ENCODE data around the gene EML6.

EML6 gene

DNA sequence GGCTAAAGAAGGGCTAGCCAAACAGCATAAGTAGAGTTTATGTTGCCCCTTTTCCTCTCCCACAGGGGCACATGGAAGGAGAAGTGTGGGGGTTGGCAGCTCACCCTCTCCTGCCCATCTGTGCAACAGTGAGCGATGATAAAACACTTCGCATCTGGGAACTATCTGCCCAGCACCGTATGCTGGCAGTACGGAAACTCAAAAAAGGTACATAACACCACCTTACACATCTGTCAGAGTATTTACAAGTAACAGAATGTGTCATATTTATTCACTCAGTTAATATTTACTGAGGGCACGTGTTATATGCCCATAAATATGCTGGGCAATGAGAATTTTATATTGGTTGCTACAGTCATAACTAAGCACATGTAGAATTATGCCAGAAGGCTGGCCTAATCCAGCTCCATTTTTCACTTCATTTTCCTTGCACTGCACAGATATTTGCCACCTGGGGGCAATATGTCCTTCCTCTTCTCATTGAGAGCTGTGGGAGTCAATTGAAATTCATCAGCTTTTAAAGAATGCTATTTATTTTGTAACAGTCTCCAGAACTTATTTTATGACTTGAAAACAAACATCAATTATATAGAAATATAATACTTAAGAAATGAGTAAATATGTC is 176.2 kb downstream of the EML6 start:
- peaks cover 6% of the 10 kb centered on the region for H3K9me3 ChIP-seq (ENCODE audit: control insufficient read depth, low read length)
- no peaks in the 10 kb centered on the region for H3K36me3 ChIP-seq (ENCODE audit: control insufficient read depth, insufficient read depth, low read length)
- peaks cover 12% of the 10 kb centered on the region for H3K4me1 ChIP-seq (ENCODE audit: control insufficient read depth, insufficient read depth, low read length, poor library complexity, severe bottlenecking)
- H3K4me3 ChIP-seq (ENCODE audit: extremely low read depth, insufficient read depth, low read length, poor library complexity, severe bottlenecking): no peak overlapping the region
- WGBS, 2 experiments (ENCODE audit: insufficient coverage in 2 of 2): 100% methylated on average over 4 of the region's 5 CpGs; no CpG with 5 or more reads in 1 of the 2 experiments
- H3K27ac ChIP-seq (ENCODE audit: low read depth, low read length, severe bottlenecking): no peak overlapping the region

DNA sequence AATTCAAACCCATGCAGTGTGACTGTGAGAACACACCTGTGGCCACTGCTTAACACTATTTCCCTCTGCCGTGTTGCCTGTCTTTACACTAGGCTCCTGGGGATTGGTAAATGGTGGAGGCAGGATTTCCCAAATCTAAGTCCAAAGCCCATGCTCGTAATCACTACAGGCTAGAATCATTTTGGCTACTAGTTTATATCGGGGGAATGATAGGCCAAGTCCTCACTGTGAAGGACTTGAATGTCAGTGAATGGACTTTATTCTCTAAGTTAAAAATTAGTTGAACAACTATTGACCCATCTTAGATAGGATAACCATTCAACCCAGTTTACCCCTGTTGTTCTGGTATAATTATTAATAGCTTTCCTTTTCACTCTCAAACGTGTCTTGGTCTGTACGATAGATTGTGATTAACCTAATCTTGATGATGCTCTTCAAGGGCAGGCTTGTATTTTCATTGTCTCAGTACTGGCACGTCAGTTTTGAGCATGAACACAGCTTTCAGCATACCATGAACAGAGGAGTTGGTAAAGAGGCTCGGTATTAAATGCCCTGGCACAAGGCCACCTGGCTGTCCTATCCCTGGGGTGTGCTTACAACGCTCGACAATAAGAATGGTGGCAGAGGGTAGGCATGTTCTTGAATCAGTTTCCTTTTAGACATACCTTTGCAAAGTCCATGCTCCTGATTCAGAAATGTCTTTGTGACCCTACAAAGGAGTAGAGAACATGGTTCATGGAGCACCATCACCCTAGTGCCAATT is 177.9 kb downstream of the EML6 start:
- no peaks in the 10 kb centered on the region for H3K9me3 ChIP-seq (ENCODE audit: control insufficient read depth, low read length)
- H3K4me1 ChIP-seq (ENCODE audit: control insufficient read depth, insufficient read depth, low read length, poor library complexity, severe bottlenecking): peaks cover 12% of the 10 kb centered on the region
- H3K27ac ChIP-seq (ENCODE audit: low read depth, low read length, severe bottlenecking): no peak overlapping the region
- WGBS, 2 experiments (ENCODE audit: insufficient coverage in 2 of 2): 96 to 98% methylated on average over 3 to 8 of the region's 9 CpGs
- H3K36me3 ChIP-seq (ENCODE audit: control insufficient read depth, insufficient read depth, low read length): no peaks in the 10 kb centered on the region
- no peak overlapping the region for H3K4me3 ChIP-seq (ENCODE audit: extremely low read depth, insufficient read depth, low read length, poor library complexity, severe bottlenecking)

DNA sequence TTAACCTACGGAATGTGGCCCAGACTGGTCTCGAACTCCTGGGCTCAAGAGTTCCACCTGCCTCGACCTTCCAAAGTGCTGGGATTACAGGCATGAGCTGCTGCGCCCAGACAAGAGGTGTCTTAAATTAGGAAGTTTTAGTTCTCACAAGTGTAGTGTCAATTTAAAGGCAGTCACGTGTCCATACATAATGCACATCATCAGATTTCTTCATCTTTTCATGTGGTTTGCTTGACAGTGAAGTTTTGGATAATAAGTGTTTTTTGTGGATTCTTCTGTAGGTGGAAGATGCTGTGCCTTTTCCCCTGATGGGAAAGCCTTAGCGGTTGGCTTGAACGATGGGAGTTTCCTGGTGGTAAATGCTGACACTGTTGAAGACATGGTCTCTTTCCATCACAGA is 179.3 kb downstream of the EML6 start:
- Histone ChIP-seq H3K9me3 (ENCODE audit: control insufficient read depth, low read length) (no peaks in the 10 kb centered on the region), H3K4me1 (ENCODE audit: control insufficient read depth, insufficient read depth, low read length, poor library complexity, severe bottlenecking) (peaks cover 12% of the 10 kb centered on the region), H3K27ac (ENCODE audit: low read depth, low read length, severe bottlenecking) (no peak overlapping the region), H3K4me3 (ENCODE audit: extremely low read depth, insufficient read depth, low read length, poor library complexity, severe bottlenecking) (no peak overlapping the region), H3K36me3 (ENCODE audit: control insufficient read depth, insufficient read depth, low read length) (no peaks in the 10 kb centered on the region)
- 92 to 94% methylated on average over 3 to 5 of the region's 7 CpGs for WGBS, 2 experiments (ENCODE audit: insufficient coverage in 2 of 2)

GRCh38 chr2:54903736-54904554 is 180.5 kb downstream of the EML6 start:
- Histone ChIP-seq H3K27ac (ENCODE audit: low read depth, low read length, severe bottlenecking) (peak overlapping the region; percentile 13), H3K9me3 (ENCODE audit: control insufficient read depth, low read length) (no peaks in the 10 kb centered on the region), H3K4me3 (ENCODE audit: extremely low read depth, insufficient read depth, low read length, poor library complexity, severe bottlenecking) (no peak overlapping the region), H3K36me3 (ENCODE audit: control insufficient read depth, insufficient read depth, low read length) (no peaks in the 10 kb centered on the region), H3K4me1 (ENCODE audit: control insufficient read depth, insufficient read depth, low read length, poor library complexity, severe bottlenecking) (peaks cover 12% of the 10 kb centered on the region)
- 84 to 90% methylated on average over 8 to 9 of the region's 9 CpGs for WGBS, 2 experiments (ENCODE audit: insufficient coverage in 2 of 2)

DNA sequence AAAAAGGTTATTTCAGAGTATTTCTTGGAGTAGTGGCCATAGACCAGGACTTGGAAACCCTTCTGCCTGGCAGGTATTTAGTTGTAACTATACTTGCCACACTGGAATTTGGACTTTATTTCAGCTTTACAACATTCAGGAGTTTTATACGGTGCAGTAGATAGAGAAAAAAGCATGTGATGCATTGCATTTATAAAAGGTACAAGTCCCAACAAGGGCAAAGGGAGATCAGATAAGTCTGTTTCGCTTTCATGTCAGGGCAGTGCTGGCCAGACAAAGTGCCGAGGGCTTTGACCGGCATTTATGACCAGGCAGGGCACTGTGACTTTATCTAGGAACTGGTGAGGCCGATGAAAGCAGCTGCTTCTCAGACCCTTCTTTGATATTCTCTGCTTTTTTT is 181.4 kb downstream of the EML6 start:
- H3K4me1 ChIP-seq (ENCODE audit: control insufficient read depth, insufficient read depth, low read length, poor library complexity, severe bottlenecking): peaks cover 12% of the 10 kb centered on the region
- WGBS, 2 experiments (ENCODE audit: insufficient coverage in 2 of 2): 86 to 96% methylated on average over 4 to 5 of the region's 5 CpGs
- no peaks in the 10 kb centered on the region for H3K9me3 ChIP-seq (ENCODE audit: control insufficient read depth, low read length)
- no peak overlapping the region for H3K4me3 ChIP-seq (ENCODE audit: extremely low read depth, insufficient read depth, low read length, poor library complexity, severe bottlenecking)
- no peaks in the 10 kb centered on the region for H3K36me3 ChIP-seq (ENCODE audit: control insufficient read depth, insufficient read depth, low read length)
- no peak overlapping the region for H3K27ac ChIP-seq (ENCODE audit: low read depth, low read length, severe bottlenecking)

- H3K4me1 ChIP-seq (ENCODE audit: control insufficient read depth, insufficient read depth, low read length, poor library complexity, severe bottlenecking): peaks cover 12% of the 10 kb centered on the region
- 29 to 79% methylated on average over 1 to 3 of the region's 3 CpGs for WGBS, 2 experiments (ENCODE audit: insufficient coverage in 2 of 2)
- no peaks in the 10 kb centered on the region for H3K9me3 ChIP-seq (ENCODE audit: control insufficient read depth, low read length)
- no peak overlapping the region for H3K4me3 ChIP-seq (ENCODE audit: extremely low read depth, insufficient read depth, low read length, poor library complexity, severe bottlenecking)
- no peak overlapping the region for H3K27ac ChIP-seq (ENCODE audit: low read depth, low read length, severe bottlenecking)
- no peaks in the 10 kb centered on the region for H3K36me3 ChIP-seq (ENCODE audit: control insufficient read depth, insufficient read depth, low read length)
These were observed 183.3 kb downstream of the EML6 start for GRCh38 chr2:54906716-54907115.

DNA sequence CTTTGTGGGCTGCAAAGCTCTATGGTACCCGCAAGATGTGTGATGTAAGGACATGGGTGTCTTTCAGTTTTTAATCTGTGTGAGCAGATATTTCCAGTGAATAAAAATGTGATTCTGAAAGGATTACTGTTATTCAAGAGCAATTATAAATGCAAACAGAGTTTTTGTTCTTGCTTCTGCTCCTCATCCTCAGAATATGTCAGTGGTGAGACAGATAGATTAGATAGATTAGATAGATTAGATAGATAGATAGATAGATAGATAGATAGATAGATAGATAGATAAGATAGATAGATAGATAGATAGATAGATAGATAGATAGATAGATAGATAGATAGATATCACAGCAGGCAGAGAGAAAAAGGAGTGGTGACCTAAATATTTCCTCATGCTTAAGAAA is 184.2 kb downstream of the EML6 start:
- H3K9me3 ChIP-seq (ENCODE audit: control insufficient read depth, low read length): no peaks in the 10 kb centered on the region
- WGBS, 2 experiments (ENCODE audit: insufficient coverage in 2 of 2): 88 to 100% methylated on average over 1 of the region's 1 CpG
- no peak overlapping the region for H3K4me3 ChIP-seq (ENCODE audit: extremely low read depth, insufficient read depth, low read length, poor library complexity, severe bottlenecking)
- no peak overlapping the region for H3K27ac ChIP-seq (ENCODE audit: low read depth, low read length, severe bottlenecking)
- peaks cover 12% of the 10 kb centered on the region for H3K4me1 ChIP-seq (ENCODE audit: control insufficient read depth, insufficient read depth, low read length, poor library complexity, severe bottlenecking)
- no peaks in the 10 kb centered on the region for H3K36me3 ChIP-seq (ENCODE audit: control insufficient read depth, insufficient read depth, low read length)

DNA sequence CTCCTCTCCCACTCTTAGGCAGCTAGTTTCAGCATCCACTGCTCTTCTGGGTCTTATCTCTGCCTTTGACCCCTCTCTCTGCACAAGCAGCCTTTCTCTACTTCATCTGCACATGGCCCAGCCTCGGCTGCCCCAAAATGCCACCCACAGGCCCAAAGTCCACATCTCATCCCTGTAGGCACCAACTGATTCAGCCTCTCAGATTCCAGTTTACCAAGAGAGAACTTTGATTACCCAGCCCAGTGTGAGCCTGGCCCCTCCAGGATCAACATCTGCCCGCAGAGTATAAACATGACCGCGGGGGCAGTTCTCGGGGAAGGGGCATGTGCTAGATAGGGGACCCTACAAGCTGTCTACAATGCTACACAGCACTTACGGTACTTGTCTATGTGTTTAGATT is 185.1 kb downstream of the EML6 start:
- Histone ChIP-seq H3K9me3 (ENCODE audit: control insufficient read depth, low read length) (no peaks in the 10 kb centered on the region), H3K4me1 (ENCODE audit: control insufficient read depth, insufficient read depth, low read length, poor library complexity, severe bottlenecking) (peaks cover 11% of the 10 kb centered on the region), H3K36me3 (ENCODE audit: control insufficient read depth, insufficient read depth, low read length) (no peaks in the 10 kb centered on the region), H3K27ac (ENCODE audit: low read depth, low read length, severe bottlenecking) (no peak overlapping the region), H3K4me3 (ENCODE audit: extremely low read depth, insufficient read depth, low read length, poor library complexity, severe bottlenecking) (no peak overlapping the region)
- WGBS, 2 experiments (ENCODE audit: insufficient coverage in 2 of 2): 78 to 98% methylated on average over 1 to 5 of the region's 6 CpGs

GRCh38 chr2:54909001-54909400 is 185.5 kb downstream of the EML6 start:
- Histone ChIP-seq H3K4me1 (ENCODE audit: control insufficient read depth, insufficient read depth, low read length, poor library complexity, severe bottlenecking) (peaks cover 7% of the 10 kb centered on the region), H3K36me3 (ENCODE audit: control insufficient read depth, insufficient read depth, low read length) (no peaks in the 10 kb centered on the region), H3K9me3 (ENCODE audit: control insufficient read depth, low read length) (no peaks in the 10 kb centered on the region), H3K27ac (ENCODE audit: low read depth, low read length, severe bottlenecking) (no peak overlapping the region), H3K4me3 (ENCODE audit: extremely low read depth, insufficient read depth, low read length, poor library complexity, severe bottlenecking) (no peak overlapping the region)
- WGBS, 2 experiments (ENCODE audit: insufficient coverage in 2 of 2): no CpG with 5 or more reads among the region's 3 CpGs

- no CpG with 5 or more reads among the region's 4 CpGs for WGBS, 2 experiments (ENCODE audit: insufficient coverage in 2 of 2)
- H3K4me1 ChIP-seq (ENCODE audit: control insufficient read depth, insufficient read depth, low read length, poor library complexity, severe bottlenecking): no peaks in the 10 kb centered on the region
- H3K27ac ChIP-seq (ENCODE audit: low read depth, low read length, severe bottlenecking): no peak overlapping the region
- no peaks in the 10 kb centered on the region for H3K9me3 ChIP-seq (ENCODE audit: control insufficient read depth, low read length)
- H3K36me3 ChIP-seq (ENCODE audit: control insufficient read depth, insufficient read depth, low read length): no peaks in the 10 kb centered on the region
- H3K4me3 ChIP-seq (ENCODE audit: extremely low read depth, insufficient read depth, low read length, poor library complexity, severe bottlenecking): no peak overlapping the region
These were observed 188.8 kb downstream of the EML6 start for GRCh38 chr2:54912305-54912704.

Data from mesodermal cell (in vitro differentiated cells).